ENCODE results near the gene SORBS1.

GRCh38 chr10:95303535-95303934 is 257.6 kb downstream of the SORBS1 start:
- TF ChIP-seq CTCF (IDR thresholded peaks at IDR 0.05; ENCODE audit: poor library complexity, severe bottlenecking), result no peak
- TF ChIP-seq POLR2AphosphoS5 (IDR thresholded peaks at IDR 0.05), result no peak
- no peak for TF ChIP-seq REST (IDR thresholded peaks at IDR 0.05; ENCODE audit: borderline replicate concordance)
- no peak for TF ChIP-seq RAD21 (conservative IDR thresholded peaks at IDR 0.05)
- no peak for TF ChIP-seq EZH2 (IDR thresholded peaks at IDR 0.05; ENCODE audit: borderline replicate concordance, insufficient read depth, low read length, poor library complexity, severe bottlenecking)
- no peak for TF ChIP-seq EP300 (conservative IDR thresholded peaks at IDR 0.05; ENCODE audit: poor library complexity, severe bottlenecking)
- TF ChIP-seq SMC3 (conservative IDR thresholded peaks at IDR 0.05; ENCODE audit: poor library complexity), result no peak

All from neural cell (in vitro differentiated cells).